WTC11 (cell line): Measurements from ENCODE around the gene RHOJ.

Experiments
- TEAD4 ChIP-seq: sonication (generic); formaldehyde crosslinking; IDR thresholded peaks from 2 replicates; pipeline ENCODE4 v1.8.0; 2022; ENCODE audit warnings: mild to moderate bottlenecking, missing genetic modification reagents
- ZBTB21 ChIP-seq: sonication (generic); formaldehyde crosslinking; IDR thresholded peaks from 2 replicates; pipeline ENCODE4 v1.8.1; 2023; ENCODE audit warnings: mild to moderate bottlenecking, missing genetic modification reagents, borderline replicate concordance
- ZNF138 ChIP-seq: sonication (generic); formaldehyde crosslinking; conservative IDR thresholded peaks from 2 replicates; pipeline ENCODE4 v1.8.1; 2022; ENCODE audit warnings: mild to moderate bottlenecking, moderate library complexity, missing genetic modification reagents
- ZNF219 ChIP-seq: sonication (generic); formaldehyde crosslinking; IDR thresholded peaks from 2 replicates; pipeline ENCODE4 v1.8.0; 2023; ENCODE audit warnings: missing genetic modification reagents, mild to moderate bottlenecking, borderline replicate concordance
- TF ChIP-seq, protein P1 (sequence below): sonication (generic); formaldehyde crosslinking; IDR thresholded peaks from 2 replicates; pipeline ENCODE4 v1.8.1; 2022; ENCODE audit warnings: mild to moderate bottlenecking, missing genetic modification reagents, moderate library complexity, borderline replicate concordance
- TF ChIP-seq, protein P2 (sequence below): fragments of 200-600 bp; IDR thresholded peaks from 2 replicates; pipeline ENCODE4 v1.8.0; 2022; ENCODE audit warnings: antibody characterized with exemption
- TF ChIP-seq, protein P3 (sequence below): sonication (generic); formaldehyde crosslinking; IDR thresholded peaks from 2 replicates; pipeline ENCODE4 v1.8.0; 2023; ENCODE audit warnings: missing genetic modification reagents, mild to moderate bottlenecking, borderline replicate concordance

GRCh38 chr14:63164108-63164683 lies 40.0 kb upstream of the RHOJ start:
- TF ChIP-seq ZBTB21 (CRISPR knock-in tag), result no peak
- TF ChIP-seq ZNF138 (CRISPR knock-in tag), result no peak
- TF ChIP-seq, protein P1, sequence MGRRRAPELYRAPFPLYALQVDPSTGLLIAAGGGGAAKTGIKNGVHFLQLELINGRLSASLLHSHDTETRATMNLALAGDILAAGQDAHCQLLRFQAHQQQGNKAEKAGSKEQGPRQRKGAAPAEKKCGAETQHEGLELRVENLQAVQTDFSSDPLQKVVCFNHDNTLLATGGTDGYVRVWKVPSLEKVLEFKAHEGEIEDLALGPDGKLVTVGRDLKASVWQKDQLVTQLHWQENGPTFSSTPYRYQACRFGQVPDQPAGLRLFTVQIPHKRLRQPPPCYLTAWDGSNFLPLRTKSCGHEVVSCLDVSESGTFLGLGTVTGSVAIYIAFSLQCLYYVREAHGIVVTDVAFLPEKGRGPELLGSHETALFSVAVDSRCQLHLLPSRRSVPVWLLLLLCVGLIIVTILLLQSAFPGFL (CRISPR knock-in tag), result no peak
- TF ChIP-seq, protein P2, sequence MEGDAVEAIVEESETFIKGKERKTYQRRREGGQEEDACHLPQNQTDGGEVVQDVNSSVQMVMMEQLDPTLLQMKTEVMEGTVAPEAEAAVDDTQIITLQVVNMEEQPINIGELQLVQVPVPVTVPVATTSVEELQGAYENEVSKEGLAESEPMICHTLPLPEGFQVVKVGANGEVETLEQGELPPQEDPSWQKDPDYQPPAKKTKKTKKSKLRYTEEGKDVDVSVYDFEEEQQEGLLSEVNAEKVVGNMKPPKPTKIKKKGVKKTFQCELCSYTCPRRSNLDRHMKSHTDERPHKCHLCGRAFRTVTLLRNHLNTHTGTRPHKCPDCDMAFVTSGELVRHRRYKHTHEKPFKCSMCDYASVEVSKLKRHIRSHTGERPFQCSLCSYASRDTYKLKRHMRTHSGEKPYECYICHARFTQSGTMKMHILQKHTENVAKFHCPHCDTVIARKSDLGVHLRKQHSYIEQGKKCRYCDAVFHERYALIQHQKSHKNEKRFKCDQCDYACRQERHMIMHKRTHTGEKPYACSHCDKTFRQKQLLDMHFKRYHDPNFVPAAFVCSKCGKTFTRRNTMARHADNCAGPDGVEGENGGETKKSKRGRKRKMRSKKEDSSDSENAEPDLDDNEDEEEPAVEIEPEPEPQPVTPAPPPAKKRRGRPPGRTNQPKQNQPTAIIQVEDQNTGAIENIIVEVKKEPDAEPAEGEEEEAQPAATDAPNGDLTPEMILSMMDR, result no peak
- TF ChIP-seq, protein P3, sequence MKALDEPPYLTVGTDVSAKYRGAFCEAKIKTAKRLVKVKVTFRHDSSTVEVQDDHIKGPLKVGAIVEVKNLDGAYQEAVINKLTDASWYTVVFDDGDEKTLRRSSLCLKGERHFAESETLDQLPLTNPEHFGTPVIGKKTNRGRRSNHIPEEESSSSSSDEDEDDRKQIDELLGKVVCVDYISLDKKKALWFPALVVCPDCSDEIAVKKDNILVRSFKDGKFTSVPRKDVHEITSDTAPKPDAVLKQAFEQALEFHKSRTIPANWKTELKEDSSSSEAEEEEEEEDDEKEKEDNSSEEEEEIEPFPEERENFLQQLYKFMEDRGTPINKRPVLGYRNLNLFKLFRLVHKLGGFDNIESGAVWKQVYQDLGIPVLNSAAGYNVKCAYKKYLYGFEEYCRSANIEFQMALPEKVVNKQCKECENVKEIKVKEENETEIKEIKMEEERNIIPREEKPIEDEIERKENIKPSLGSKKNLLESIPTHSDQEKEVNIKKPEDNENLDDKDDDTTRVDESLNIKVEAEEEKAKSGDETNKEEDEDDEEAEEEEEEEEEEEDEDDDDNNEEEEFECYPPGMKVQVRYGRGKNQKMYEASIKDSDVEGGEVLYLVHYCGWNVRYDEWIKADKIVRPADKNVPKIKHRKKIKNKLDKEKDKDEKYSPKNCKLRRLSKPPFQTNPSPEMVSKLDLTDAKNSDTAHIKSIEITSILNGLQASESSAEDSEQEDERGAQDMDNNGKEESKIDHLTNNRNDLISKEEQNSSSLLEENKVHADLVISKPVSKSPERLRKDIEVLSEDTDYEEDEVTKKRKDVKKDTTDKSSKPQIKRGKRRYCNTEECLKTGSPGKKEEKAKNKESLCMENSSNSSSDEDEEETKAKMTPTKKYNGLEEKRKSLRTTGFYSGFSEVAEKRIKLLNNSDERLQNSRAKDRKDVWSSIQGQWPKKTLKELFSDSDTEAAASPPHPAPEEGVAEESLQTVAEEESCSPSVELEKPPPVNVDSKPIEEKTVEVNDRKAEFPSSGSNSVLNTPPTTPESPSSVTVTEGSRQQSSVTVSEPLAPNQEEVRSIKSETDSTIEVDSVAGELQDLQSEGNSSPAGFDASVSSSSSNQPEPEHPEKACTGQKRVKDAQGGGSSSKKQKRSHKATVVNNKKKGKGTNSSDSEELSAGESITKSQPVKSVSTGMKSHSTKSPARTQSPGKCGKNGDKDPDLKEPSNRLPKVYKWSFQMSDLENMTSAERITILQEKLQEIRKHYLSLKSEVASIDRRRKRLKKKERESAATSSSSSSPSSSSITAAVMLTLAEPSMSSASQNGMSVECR (CRISPR knock-in tag), result no peak
- no peak for TF ChIP-seq TEAD4 (CRISPR knock-in tag)
- TF ChIP-seq ZNF219 (CRISPR knock-in tag), result no peak
